HG03378 (cell line): ENCODE results near the gene SRPK2.

Experiments used
- ATAC-seq: cut with Tn5 transposase; IDR thresholded peaks from one replicate; pipeline ENCODE4 v1.9.1; 2021; ENCODE audit warnings: mild to moderate bottlenecking, moderate library complexity; ENCODE audit not compliant: unreplicated experiment

SRPK2 gene

DNA sequence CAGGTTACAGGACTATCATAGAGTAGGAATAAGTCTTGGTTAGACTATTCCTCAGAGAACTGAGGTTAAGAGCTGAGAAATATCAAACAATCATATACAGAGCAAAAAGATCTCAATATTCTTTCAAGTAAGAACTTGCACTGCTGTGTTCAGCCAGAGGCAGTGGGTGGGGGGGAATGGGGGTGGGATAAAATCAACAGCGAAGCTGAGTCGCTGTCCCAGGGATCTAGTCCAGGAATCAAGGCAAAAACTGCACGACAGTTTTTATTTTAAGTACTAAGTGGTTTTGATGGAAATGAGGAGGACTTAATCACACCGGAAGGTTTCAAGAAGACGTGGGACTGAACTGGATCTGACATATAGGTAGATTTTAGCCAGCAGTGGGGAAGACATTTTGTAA, 159.1 kb downstream of the SRPK2 start:
- no peak for ATAC-seq

DNA sequence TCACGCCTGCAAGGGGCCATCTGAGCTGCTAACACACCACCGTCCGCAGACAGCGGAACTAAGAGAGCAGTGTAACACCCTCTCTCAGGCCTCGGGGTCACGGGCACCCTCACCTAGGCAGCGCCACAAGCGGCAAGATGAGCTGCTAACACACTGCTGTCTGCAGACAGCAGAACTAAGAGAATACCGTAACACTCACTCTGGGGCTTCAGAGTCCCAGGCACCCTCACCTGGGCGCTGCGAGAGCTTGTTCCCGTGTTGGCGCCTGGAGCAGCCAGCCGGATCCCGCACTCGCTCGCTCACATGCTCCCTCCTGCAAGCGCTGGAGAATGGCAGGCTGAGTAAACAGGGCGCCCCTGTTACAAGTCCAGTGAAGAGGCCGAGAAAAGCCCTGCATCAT, 160.2 kb downstream of the SRPK2 start:
- no peak for ATAC-seq

DNA sequence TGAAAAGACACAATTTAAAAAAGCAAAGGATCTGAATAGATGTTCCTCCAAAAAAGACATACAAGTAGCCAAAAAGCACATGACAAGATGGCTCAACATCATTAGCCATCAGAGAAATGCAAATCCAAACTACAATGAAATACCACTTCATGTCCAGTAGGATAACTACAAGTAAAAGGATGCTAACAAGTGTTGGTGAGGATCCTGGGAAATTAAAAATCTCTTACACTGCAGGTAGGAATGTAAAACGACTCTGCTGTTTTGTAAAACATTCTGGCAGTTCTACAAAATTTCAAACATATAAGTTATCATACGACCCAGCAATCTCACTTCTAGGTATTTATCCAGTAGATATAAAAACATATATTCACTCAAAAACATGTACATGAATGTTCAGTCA, 161.3 kb downstream of the SRPK2 start:
- no peak for ATAC-seq

DNA sequence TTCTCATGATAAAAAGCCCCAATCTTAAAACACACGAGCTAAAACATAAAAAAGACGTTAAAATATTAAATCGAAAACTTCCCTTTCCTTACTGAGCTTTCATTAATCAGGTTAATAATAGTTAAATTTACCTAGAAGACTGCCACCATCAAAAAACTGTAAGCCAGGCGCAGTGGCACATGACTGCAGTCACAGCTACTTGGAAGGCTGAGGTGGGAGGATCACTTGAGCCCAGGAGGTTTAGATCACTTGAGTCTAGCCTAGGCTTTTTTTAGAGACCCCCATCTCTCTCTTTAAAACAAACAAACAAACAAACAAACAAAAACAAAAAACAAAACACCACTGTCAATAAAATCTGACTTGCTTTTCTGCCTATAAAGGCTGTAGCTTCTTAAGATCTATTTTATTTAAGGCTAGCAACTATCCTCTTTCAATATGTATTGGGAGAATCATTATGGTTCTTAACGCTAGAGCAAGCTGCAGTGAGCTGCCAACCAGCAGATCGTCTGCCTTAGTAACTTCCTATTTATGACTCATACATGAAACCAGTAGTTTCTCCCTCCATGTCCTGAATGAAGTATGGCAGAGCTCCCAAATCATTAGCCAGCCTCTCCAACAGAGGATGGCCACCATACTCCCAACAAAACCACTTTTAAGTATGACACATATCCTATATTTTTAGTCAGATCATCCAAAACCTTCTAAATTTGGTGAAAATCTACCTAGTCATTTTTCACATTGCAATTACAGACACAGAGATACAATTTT, 163.7 kb downstream of the SRPK2 start:
- ATAC-seq: peak; percentile 94

DNA sequence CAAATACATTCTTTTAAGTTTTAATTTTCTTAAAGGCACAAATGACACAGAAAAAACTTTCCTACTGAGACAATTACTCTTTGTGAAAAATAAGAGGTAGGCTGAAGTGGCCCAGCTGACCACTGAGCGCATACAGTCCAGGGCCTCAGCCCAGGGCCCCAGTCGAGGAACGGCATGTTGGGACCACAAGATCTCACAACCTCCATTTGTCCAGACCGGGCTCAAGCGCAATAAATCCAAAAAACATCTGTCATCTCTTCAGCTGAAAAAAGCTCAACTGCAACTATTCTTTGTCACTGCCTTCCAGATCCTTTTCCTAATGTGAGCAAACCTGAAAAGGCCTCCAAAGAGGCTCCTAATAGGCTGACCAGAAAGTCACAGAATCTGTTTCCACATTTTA, 165.8 kb downstream of the SRPK2 start:
- no peak for ATAC-seq

DNA sequence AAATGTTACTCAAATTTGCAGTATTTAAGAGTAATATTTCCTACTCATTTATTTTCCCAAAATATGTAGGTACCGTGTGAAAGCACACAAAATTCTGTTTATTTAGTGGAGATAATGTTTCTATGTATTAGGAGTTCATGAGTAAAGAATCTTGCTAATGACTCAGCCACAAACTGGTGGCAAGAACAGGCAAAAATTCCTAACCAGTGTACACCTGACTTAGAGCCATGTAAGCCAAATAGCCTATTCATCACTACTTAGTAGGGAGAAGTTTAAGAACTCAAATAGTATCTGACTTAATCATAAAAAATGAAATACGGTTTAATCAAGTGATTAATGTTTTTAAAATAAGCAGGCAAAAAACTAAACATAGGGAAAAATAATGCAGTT, 169.0 kb downstream of the SRPK2 start:
- ATAC-seq: no peak

DNA sequence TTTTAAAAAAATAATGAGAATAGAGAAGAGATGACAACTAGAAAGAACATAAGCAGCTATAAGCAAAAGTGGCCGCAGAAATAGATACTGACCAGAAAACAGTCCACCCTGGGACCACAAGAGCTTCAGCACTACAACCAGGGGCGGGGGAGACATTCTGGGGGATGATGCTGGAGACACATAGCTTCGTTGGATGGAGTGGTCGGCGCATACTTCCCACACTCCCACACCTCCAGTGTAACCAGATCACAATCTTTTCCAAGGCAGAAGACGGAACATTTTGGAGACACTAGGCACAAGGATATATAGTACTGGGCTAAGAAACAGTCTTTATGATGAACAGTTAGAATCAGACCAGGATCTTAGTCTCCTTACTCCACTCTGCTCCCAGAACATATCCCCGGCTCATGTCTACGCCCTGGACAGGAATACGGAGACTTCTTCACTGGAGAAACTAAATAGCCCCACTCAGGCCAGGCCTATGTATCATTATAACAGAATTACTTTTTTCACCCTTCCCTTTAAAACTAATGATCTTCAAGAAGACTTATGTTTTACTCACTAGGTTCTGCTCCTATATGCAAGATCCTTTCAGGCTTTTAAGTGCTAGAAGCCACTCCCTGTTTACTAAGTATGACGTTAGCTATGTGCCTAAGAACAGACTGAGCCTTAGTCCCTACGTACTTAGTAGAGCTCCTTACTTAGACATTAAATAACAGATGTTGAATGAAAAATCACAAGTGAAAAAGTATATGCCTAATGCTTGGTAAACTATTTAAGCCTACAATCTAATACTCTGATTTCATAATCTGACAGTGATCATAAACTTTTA, 169.6 kb downstream of the SRPK2 start:
- no peak for ATAC-seq

DNA sequence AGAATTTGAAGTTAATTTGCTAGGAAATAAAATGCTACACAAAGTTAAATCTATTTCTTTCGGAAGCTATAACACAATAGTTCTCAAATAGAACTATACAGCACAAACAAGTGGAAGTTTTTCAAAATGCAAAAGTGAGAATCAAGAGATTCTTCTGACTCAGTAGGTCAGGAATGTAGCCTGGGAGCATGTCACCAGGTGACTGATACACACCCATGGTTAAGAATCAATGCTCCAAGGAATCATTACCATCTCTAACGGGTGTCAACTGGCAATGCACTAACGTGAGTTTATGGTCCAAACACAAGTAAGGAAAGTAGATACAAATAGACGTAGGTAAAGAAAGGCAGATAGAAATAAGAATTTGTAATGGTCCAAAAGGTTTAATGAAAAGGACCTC, 170.5 kb downstream of the SRPK2 start:
- ATAC-seq: no peak

DNA sequence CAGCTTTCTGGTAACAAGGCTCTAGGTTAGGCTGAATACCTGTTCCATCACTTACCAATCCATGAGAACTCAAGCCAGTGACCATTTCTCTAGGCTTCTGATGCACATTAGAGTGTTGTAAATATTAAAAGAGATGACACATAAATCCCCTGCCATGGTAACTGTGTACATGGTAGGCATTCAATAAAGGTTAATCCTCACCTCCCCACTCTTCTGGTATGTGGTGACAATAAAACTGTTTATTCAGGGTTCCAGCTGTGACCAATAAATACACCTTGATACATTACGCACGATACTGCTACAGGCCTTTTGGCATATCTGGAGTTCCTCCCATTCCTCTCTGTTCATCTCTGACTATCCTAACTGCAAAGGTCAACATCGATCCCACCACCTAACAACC, 171.9 kb downstream of the SRPK2 start:
- no peak for ATAC-seq

DNA sequence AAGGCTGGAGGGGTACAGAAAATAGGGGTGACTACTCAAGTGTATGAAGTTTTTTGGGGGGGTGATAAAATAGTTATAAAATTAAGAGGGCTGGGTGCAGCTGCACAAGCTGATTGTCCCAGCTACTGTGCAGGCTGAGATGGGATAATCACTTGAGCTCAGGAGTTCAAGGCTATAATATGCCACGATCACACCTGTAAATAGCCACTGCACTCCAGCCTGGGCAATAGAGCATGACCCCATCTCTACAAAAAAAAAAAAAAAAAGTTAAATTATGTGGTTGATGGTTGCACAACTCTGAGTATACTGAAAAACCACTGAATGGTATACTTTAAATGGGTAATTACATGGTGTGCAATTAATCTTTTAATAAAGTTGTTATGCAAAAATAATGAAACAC, 172.9 kb downstream of the SRPK2 start:
- no peak for ATAC-seq

DNA sequence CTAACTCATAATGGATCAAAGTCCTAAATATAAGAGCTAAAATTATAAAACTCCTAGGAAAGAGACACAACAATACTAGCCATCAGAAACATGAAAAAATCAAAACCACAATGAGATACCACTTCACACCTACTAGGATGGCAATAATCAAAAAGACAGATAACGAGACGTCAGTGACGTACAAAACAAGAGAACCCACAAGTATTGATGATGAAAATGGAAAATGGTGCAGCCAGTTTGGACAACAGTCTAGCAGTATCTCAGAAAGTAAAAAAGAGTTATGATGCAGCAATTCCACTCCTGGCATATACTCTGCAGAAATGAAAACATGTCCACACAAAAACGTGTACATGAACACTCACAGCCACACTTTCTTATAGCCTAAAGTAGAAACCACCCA, 173.5 kb downstream of the SRPK2 start:
- ATAC-seq: no peak

DNA sequence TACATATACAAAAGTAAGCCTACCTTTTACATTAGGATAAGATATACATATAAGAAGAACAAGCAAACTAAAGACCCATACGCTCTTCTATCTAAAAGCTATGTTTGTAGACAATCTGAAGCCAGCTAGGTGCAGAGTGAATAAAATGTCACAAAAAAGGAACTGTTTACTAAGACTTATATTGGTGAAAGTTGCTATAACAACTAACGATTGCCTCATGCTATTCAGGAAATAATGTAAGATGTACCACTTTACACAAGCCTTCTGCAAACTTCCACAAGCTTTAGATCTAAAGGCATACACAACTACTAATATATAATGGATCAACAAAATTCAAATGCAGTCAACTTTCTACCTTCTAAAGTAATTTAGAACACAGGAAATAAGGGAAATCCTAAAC, 175.1 kb downstream of the SRPK2 start:
- ATAC-seq: no peak

DNA sequence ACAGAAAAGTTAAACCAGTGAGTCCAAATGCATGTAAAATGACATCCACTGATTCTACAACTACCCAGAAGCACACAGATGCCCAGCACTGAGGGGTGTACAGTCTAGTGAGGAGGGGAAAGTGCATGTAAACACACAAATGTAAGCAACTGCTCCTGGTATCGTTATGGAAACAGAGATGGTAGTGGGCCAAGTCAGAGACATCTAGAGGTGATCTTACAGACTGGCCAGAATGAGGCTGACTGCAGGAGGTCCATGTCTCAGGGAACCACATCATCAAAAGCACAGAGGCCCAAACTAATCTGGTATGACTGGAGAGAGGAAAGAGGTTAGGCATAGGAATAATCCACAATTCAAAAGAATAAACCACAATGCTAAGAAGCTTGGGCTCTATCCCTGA, 176.5 kb downstream of the SRPK2 start:
- ATAC-seq: no peak

DNA sequence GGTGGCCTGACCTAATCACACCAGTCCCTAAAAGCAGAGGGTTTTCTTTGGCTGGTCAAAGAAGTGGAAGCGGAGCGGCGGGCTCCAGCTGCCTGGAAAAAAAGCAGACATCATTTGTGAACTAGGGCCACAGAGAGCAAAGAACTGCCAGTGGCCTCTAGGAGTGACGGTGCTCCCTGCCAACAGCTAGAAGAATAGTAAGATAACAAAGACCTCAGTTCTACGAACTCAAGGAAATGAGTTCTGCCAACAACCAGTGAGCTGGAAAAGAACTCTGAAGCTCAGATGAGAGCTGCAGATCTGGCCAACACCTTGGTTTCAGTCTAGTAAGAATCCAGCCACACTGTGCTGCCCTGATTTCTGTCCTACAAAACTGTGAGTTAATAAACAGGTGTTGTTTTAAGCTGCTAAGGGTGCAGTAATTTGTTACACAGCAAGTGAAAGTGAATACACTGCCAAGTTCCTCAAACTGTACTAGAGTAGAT, 178.0 kb downstream of the SRPK2 start:
- peak; percentile 80 for ATAC-seq

DNA sequence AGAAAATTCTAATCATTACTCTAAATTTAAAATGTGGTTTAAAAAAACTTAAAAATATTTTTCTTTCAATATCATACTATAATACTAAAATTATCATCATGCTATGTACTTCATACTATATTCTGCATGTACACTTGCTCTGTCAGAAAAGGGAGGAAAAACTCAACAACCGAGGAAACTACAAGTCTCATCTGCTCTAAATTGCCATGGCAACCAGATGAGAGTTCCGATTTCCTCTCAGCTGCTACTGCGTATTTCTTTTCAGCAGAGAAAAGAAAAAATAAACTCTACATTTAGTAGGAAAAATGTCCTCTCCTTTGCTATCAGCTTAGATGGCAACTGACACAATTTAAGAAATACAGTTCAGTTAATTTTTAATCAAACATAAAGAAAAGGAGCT, 178.9 kb downstream of the SRPK2 start:
- ATAC-seq: no peak

DNA sequence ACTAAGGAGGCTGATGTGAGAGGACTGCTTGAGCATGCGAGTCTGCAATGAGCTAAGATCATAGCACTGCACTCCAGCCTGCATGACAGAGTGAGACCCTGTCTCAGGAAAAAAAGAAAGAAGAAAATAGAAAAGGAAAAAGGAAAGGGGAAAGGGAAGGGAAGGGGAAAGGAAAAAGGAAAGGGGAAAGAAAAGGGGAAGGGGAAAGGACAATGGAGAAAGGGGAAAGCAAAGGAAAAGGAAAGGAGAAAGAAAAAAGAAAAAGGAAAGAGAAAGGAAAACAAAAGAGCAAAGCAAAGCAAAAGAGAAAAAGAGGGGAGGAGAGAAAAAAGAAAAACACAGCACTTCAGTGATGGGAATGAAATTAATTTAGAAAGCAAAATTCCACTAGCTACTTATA, 179.3 kb downstream of the SRPK2 start:
- no peak for ATAC-seq

DNA sequence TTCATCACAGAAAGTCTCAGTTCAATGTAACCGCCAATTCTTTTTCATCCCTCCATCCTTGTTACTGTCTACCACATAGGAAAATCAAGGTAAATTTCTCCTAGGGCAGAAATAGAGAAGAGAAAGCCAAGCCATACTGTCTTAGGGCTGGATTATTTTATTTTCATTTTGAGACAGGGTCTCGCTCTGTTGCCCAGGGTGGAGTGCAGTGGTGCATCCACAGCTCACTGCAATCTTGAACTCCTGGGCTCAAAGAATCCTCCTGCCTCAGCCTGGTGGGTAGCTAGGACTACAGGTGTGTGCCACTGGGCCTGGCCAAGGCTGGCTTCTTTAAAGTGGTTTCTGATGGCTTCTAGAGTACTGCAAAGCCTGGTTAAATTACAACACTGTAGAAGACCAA, 181.7 kb downstream of the SRPK2 start:
- ATAC-seq: no peak

DNA sequence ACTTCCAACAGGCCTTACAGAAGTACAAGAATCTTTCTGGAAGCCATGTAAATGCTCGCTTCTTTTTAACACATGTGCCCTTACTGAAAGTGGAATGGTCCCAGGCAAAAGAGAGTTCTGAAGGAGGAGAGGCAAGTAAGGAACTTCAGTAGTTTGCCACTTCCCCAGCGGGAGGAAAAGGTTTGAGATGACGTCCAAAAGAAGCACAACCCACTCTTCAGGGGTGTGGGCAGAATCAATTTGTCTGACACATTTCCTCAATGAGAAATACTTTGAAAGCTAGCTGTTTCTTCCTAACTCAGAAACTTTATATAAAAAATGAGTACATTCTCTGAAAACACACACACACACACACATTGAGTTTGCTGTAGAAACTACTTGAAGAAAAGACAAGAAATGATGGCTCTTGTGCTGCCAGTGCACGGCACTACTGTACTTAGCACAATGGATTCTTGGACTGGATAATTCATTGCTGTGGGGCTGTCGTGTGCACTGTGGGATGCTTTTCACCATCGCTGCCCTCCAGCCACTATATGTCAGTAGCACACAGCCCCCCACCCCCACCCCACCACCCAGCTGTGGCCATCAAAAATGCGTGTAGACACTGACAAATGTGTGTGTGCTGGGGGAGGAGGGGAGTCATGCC, 183.0 kb downstream of the SRPK2 start:
- ATAC-seq: no peak

DNA sequence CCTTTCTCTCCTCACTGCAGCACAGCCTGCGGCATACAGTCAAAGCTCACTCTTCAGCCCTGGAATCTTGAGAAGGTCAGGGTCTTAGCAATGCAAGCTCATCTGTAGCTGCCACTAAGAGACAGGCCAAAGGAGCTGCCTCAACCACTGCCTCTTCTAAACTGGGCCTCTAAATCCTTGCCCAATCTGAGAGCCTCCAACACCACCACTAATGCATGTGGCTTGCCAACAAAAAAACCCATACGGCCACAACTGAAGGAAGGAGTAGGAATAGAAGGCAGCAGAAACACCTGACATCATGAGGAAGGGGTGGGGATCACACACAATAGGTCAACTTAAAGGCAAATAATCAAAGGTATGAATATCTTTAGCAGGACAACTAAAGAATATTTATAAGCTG, 183.8 kb downstream of the SRPK2 start:
- ATAC-seq: no peak

DNA sequence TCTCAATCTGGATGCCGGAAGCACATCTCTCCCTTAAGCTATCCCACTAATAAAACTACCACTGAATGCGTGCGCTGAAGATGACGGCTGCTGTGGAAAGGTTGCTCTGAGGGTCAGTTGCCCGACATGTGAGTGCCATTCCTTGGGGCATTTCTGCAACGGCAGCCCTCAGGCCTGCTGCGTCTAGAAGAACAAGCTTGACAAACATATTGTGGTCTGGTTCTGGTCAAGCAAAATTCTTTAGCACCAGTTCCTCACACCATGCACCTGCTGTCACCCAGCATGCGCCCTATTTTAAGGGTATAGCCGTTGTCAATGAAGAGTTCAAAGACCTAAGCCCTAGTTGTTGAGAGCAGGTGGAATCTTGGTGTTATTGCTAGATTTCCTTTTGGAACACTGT, 184.2 kb downstream of the SRPK2 start:
- no peak for ATAC-seq

DNA sequence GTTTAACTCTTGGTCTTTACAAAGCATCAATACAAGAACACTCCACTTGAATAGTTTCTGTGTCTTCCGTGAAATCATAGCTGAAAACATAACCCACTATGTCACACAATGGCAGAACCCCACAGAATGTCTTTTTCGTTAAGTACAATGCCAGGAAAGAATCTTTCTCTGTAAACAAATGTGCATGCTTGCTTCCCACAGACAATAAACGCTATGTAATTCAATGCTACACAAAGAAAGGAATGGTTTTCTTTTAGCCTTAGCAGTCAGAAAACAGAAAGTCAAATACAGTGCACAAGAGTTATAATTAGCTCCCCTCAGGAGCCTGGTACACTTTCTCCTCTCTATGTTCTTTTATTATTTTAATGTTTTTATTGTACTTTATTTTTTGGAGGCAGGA, 186.1 kb downstream of the SRPK2 start:
- ATAC-seq: no peak

DNA sequence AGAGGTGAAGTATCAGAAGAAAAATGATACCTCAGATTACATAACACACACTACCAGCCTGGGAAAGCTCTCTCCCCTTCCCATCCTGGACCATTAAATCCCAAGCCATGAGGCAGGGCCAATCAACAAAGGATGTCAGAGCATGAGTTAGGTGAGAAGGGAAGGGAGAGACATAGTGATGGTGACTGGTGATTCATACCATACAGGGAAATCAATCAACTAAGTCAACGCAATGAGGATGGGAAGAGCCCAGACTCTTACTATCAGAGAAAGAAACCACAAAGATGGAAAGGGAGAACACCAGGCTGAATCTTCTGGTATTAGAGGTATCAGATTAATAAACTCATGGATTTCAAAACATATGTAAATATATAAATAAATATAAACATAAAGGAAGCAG, 189.3 kb downstream of the SRPK2 start:
- ATAC-seq: no peak
